Measurements from ENCODE around the gene CDCA8.

GRCh38 chr1:37724575-37724974 lies 32.3 kb downstream of the CDCA8 start:
- TF ChIP-seq TAF1 (IDR thresholded peaks at IDR 0.05; ENCODE audit: low read depth, low read length), result no peak
- TF ChIP-seq POLR2A (IDR thresholded peaks at IDR 0.05; ENCODE audit: low read depth, low read length), result no peak
- no peak for TF ChIP-seq SPI1 (IDR thresholded peaks at IDR 0.05; ENCODE audit: low read depth, low read length)
- TF ChIP-seq POLR2AphosphoS5 (IDR thresholded peaks at IDR 0.05; ENCODE audit: low read depth, low read length), result no peak

Data from GM12891 (cell line).